HG02759 (cell line): ENCODE results near the gene DGKZ.

Experiments used
- ATAC-seq: cut with Tn5 transposase; IDR thresholded peaks from one replicate; pipeline ENCODE4 v1.9.1; 2021; ENCODE audit warnings: mild to moderate bottlenecking, moderate library complexity; ENCODE audit not compliant: unreplicated experiment

The DGKZ gene

DNA sequence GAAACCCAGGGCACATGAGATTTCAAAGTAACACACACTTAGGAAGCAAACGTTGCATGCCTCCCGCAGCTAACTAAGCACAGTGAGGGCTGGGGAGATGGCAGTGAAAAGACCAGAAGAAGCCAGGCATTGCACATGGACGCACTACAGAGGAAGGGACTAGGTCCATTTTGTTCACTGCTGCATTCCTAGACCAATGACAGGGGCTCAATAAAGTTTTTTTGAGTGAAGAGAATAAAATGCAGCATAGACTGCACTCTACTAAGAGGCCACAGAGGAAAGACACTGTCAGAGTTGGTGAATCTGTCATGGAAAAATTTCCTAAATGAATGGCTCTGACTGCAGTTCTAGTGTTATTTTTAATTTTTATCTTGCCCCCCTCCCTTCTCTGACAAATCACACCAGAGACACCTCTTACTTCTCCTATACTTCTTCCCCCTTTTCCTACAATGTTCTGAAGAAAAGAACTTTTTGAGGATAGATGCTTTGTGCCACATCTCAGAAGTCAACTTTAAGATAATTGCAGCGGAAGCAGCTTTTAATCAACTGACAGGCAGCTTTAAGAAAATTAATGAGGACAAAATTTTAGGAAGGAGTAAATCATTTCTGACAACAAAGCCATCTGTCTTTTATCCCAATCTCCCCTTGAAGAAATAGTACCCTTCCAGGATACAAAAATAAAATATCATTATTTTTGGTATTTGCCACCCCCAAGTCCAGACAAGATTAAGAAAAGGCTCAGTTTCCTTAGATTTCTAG lies 79.1 kb downstream of the DGKZ start:
- ATAC-seq: no peak

DNA sequence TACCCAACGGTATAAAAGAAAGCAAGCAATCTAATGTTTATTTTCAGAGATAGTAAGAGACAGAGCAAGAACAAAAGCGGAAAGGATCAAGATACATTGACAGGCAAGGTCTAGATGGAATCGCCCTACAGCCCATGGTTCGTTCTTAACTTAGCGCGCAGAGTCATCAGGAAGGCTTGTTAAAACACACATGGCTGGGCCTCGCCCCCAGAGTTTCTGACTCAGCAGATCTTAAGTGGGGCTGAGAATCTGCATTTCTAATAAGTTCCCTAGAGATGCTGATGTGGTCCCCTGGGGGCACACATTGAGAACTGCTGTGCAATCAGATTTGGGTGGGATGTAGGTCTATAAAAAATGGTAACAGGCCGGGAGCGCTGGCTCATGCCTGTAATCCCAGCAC lies 80.1 kb downstream of the DGKZ start:
- ATAC-seq: no peak

DNA sequence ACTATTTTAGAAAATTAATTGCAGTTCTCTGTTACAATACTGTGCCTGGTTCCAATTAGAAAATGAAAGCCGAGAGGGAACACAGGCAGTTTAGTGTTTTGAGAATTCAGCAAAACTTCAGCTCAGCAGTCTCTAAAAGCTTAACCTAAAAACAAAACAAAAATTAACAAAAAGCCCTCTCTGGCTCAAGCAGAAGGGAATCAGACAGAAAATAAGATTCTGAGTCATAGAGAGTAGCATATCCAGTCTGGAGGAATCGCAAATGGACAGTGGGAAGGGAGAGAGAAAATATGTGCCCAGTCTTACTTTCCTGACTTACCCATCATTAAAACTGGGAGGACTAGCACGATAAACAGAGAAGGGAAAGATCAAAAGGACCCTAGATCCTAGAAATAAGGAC lies 82.5 kb downstream of the DGKZ start:
- no peak for ATAC-seq
